ENCODE results near the gene CENPX.

DNA sequence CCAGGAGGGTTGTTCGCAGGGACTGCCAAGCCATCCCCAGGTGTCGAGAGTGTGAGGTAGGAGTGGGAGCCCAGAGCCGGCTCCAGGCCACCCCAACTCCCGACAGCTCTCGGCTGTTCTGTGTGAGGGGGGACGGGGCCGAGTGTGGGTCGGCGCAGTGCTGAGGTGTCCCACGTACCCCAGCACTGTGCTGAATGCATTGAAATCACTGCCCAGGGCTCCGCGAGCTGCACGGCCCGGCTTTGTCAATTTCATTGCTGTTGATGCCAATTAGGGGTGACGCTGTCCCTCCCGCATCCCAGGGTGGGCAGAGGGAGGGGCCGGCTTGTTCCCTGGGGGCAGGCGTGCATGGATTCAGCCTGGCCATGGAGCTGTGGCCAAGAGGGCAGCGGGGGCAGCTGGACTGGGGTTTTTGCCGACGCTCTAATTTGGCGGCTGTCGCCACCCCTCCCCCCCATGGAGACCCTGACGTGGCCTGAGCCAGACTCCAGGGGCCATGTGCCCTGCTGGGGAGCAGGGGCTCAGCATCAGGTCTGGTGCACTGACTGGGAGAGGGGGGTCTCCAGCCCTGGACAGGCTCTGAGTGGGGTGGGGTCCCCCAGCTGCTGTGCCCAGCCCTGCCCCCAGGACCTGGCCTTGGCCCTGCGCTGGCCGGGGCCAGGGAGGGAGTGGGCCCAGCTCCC is 14.3 kb downstream of the CENPX start:
- TF ChIP-seq, protein P1, sequence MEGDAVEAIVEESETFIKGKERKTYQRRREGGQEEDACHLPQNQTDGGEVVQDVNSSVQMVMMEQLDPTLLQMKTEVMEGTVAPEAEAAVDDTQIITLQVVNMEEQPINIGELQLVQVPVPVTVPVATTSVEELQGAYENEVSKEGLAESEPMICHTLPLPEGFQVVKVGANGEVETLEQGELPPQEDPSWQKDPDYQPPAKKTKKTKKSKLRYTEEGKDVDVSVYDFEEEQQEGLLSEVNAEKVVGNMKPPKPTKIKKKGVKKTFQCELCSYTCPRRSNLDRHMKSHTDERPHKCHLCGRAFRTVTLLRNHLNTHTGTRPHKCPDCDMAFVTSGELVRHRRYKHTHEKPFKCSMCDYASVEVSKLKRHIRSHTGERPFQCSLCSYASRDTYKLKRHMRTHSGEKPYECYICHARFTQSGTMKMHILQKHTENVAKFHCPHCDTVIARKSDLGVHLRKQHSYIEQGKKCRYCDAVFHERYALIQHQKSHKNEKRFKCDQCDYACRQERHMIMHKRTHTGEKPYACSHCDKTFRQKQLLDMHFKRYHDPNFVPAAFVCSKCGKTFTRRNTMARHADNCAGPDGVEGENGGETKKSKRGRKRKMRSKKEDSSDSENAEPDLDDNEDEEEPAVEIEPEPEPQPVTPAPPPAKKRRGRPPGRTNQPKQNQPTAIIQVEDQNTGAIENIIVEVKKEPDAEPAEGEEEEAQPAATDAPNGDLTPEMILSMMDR (IDR thresholded peaks at IDR 0.05), result no peak
- no peak for TF ChIP-seq POLR2A (IDR thresholded peaks at IDR 0.05)
- TF ChIP-seq POLR2AphosphoS5 (IDR thresholded peaks at IDR 0.05), result no peak
